Endodermal cell (in vitro differentiated cells): ENCODE measurements around the gene RPEL1. TPM values are rescaled to one million over a fixed set of nuclear protein-coding genes. Genes with fewer than 3 reads are reported as not detected.

Source experiments
- DNase-seq: peaks from one replicate; pipeline ENCODE4 v3.0.0-alpha.2; 2017
- H3K27ac ChIP-seq: 2 replicates; pipeline ENCODE4 v1.5.1; 2013; ENCODE audit warnings: mild to moderate bottlenecking, low read depth, low read length, moderate library complexity
- H3K27me3 ChIP-seq: 2 replicates; pipeline ENCODE4 v1.6.1; 2013; ENCODE audit warnings: mild to moderate bottlenecking, low read length, moderate library complexity; ENCODE audit not compliant: insufficient read depth, control insufficient read depth, poor library complexity, severe bottlenecking
- H3K36me3 ChIP-seq: 2 replicates; pipeline ENCODE4 v1.7.0; 2013; ENCODE audit warnings: mild to moderate bottlenecking, low read length, moderate library complexity; ENCODE audit not compliant: control insufficient read depth, insufficient read depth
- H3K4me1 ChIP-seq: one replicate; pipeline ENCODE4 v1.7.0; 2013; ENCODE audit warnings: low read length; ENCODE audit not compliant: control insufficient read depth, insufficient read depth
- H3K4me3 ChIP-seq: 2 replicates; pipeline ENCODE4 v1.5.1; 2013; ENCODE audit warnings: mild to moderate bottlenecking, low read length, moderate library complexity
- H3K9ac ChIP-seq: 2 replicates; pipeline ENCODE4 v1.6.1; 2013; ENCODE audit warnings: mild to moderate bottlenecking, low read length, moderate library complexity; ENCODE audit not compliant: poor library complexity, severe bottlenecking; ENCODE audit errors: extremely low read depth
- H3K9me3 ChIP-seq: 2 replicates; pipeline ENCODE4 v1.6.1; 2013; ENCODE audit warnings: mild to moderate bottlenecking, low read length, moderate library complexity; ENCODE audit not compliant: control insufficient read depth
- H3K27ac Mint-ChIP-seq: 2 replicates; pipeline ENCODE4 v1.8.0; 2020; ENCODE audit warnings: mixed read lengths
- H3K27me3 Mint-ChIP-seq: 2 replicates; pipeline ENCODE4 v1.8.0; 2021; ENCODE audit warnings: mild to moderate bottlenecking, mixed read lengths; ENCODE audit not compliant: insufficient read depth
- H3K36me3 Mint-ChIP-seq: 2 replicates; pipeline ENCODE4 v1.8.0; 2020; ENCODE audit warnings: low read depth, mixed read lengths
- H3K4me1 Mint-ChIP-seq: 2 replicates; pipeline ENCODE4 v1.8.0; 2020; ENCODE audit warnings: mixed read lengths
- H3K4me3 Mint-ChIP-seq: 2 replicates; pipeline ENCODE4 v1.8.0; 2020; ENCODE audit warnings: mild to moderate bottlenecking, moderate library complexity, mixed read lengths
- H3K9me3 Mint-ChIP-seq: 2 replicates; pipeline ENCODE4 v1.8.0; 2020; ENCODE audit warnings: mild to moderate bottlenecking, mixed read lengths
- CTCF ChIP-seq: fragments of 200-600 bp; sonication (generic); conservative IDR thresholded peaks from 2 replicates; pipeline ENCODE4 v1.5.0; 2021; ENCODE audit warnings: antibody characterized with exemption, mild to moderate bottlenecking
- WGBS, 2 experiments: methylation state at CpG; one replicate each; pipeline versions ENCODE4 v1.1.5 to v1.1.7; 2013; ENCODE audit warnings: missing lambda C conversion rate in 2 of 2, mixed read lengths in 1 of 2; ENCODE audit not compliant: insufficient coverage in 1 of 2, insufficient read length in 1 of 2; 5-methylcytosine and 5-hydroxymethylcytosine counted together
- total RNA-seq, 2 donors: library from RNA; stranded (reverse); fragmentation: NEBNext Ultra II Directional in 1 of 2; extraction: Animal tissue kit (Norgen Biotek cat#: 25700) in 1 of 2; gene quantifications; 2 replicates in 1 of 2; 3 replicates in 1 of 2; pipeline ENCODE4 v1.2.1, GENCODE V29; 2021

The RPEL1 gene
- total RNA-seq, 2 donors from 2014 or later, result not detected

- DNase-seq, result no peak
- Histone ChIP-seq H3K4me1 (no peaks in the 10 kb centered on the region), H3K36me3 (no peaks in the 10 kb centered on the region), H3K9ac (no peak overlapping the region), H3K9me3 (no peaks in the 10 kb centered on the region), H3K27me3 (peaks cover 63% of the 10 kb centered on the region), H3K27ac (no peak overlapping the region), H3K4me3 (no peak overlapping the region)
- WGBS, 2 experiments, result 92 to 93% methylated on average over 2 to 3 of the region's 3 CpGs
- Mint-ChIP-seq H3K9me3 (peaks cover 2% of the 10 kb centered on the region), H3K27me3 (peaks cover 64% of the 10 kb centered on the region), H3K4me3 (no peak overlapping the region), H3K36me3 (no peaks in the 10 kb centered on the region), H3K4me1 (peaks cover 9% of the 10 kb centered on the region), H3K27ac (no peak overlapping the region)
- no peak for TF ChIP-seq CTCF
These were observed 34.3 kb downstream of the RPEL1 start for GRCh38 chr10:103280031-103280430.

DNA sequence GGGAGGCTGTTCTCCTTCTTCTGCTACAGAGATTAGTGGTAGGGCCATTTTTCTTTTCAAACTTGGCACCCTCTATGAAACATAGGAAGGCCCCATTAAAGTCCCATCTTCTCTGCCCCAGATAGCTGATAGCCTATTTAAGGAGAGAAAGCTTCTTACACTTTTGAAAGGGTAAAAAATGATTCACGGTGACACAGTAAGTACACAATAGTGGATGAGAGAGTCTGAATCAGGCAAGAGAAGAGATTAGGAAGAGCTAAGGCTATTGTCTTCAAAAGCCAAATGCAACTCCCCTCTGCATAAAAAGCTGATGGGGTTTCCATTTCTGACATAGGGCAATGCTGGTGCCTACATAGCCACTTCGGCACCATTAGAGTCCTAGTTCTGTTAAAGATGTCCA, 34.8 kb downstream of the RPEL1 start:
- Mint-ChIP-seq H3K27ac (no peak overlapping the region), H3K4me1 (peaks cover 9% of the 10 kb centered on the region), H3K4me3 (no peak overlapping the region), H3K9me3 (peaks cover 2% of the 10 kb centered on the region), H3K27me3 (peaks cover 59% of the 10 kb centered on the region), H3K36me3 (no peaks in the 10 kb centered on the region)
- Histone ChIP-seq H3K9ac (no peak overlapping the region), H3K27me3 (peaks cover 58% of the 10 kb centered on the region), H3K4me1 (no peaks in the 10 kb centered on the region), H3K9me3 (no peaks in the 10 kb centered on the region), H3K27ac (no peak overlapping the region), H3K4me3 (no peak overlapping the region), H3K36me3 (no peaks in the 10 kb centered on the region)
- no peak for DNase-seq
- WGBS, 2 experiments, result 92 to 94% methylated on average over 2 of the region's 2 CpGs
- TF ChIP-seq CTCF, result no peak

- H3K27me3 Mint-ChIP-seq, result peaks cover 46% of the 10 kb centered on the region
These were observed 36.1 kb downstream of the RPEL1 start for GRCh38 chr10:103281753-103282152.

More at GRCh38 chr10:103281753-103282152, 36.1 kb downstream of the RPEL1 start:
- Histone ChIP-seq H3K27ac (peak overlapping the region; percentile 73), H3K4me3 (peak overlapping the region; percentile 16), H3K27me3 (peaks cover 45% of the 10 kb centered on the region), H3K9me3 (no peaks in the 10 kb centered on the region), H3K4me1 (no peaks in the 10 kb centered on the region), H3K36me3 (no peaks in the 10 kb centered on the region), H3K9ac (no peak overlapping the region)
- TF ChIP-seq CTCF, result no peak
- WGBS, 2 experiments, result 7 to 14% methylated on average over 4 to 14 of the region's 14 CpGs
- H3K4me3 Mint-ChIP-seq, result peak overlapping the region; percentile 35
- H3K4me1 Mint-ChIP-seq, result peaks cover 9% of the 10 kb centered on the region
- H3K9me3 Mint-ChIP-seq, result peaks cover 2% of the 10 kb centered on the region
- H3K27ac Mint-ChIP-seq, result no peak overlapping the region
- no peaks in the 10 kb centered on the region for H3K36me3 Mint-ChIP-seq
- DNase-seq, result peak; percentile 93
